HG03575 (cell line): ENCODE results near the gene GALNT18.

ENCODE experiments used
- ATAC-seq: cut with Tn5 transposase; IDR thresholded peaks from one replicate; pipeline ENCODE4 v1.9.1; 2021; ENCODE audit not compliant: unreplicated experiment, insufficient number of reproducible peaks, low FRiP score; ENCODE audit errors: extremely low read depth

The GALNT18 gene

GRCh38 chr11:11432621-11433319 is 189.0 kb downstream of the GALNT18 start:
- no peak for ATAC-seq

GRCh38 chr11:11430431-11430830 is 191.4 kb downstream of the GALNT18 start:
- no peak for ATAC-seq

- no peak for ATAC-seq
These were observed 193.1 kb downstream of the GALNT18 start for GRCh38 chr11:11428714-11429113.

GRCh38 chr11:11427542-11427941 is 194.3 kb downstream of the GALNT18 start:
- ATAC-seq: no peak

GRCh38 chr11:11427140-11427539 is 194.7 kb downstream of the GALNT18 start:
- no peak for ATAC-seq

GRCh38 chr11:11426226-11426952 is 195.4 kb downstream of the GALNT18 start:
- no peak for ATAC-seq

- no peak for ATAC-seq
These were observed 196.0 kb downstream of the GALNT18 start for GRCh38 chr11:11425806-11426205.

GRCh38 chr11:11424688-11425087 is 197.1 kb downstream of the GALNT18 start:
- no peak for ATAC-seq

GRCh38 chr11:11422411-11423128 is 199.2 kb downstream of the GALNT18 start:
- ATAC-seq: no peak

- no peak for ATAC-seq
These were observed 200.3 kb downstream of the GALNT18 start for GRCh38 chr11:11421509-11421908.

- ATAC-seq: no peak
These were observed 200.9 kb downstream of the GALNT18 start for GRCh38 chr11:11420899-11421285.

GRCh38 chr11:11420191-11420898 is 201.5 kb downstream of the GALNT18 start:
- ATAC-seq: no peak

GRCh38 chr11:11419747-11420146 is 202.1 kb downstream of the GALNT18 start:
- no peak for ATAC-seq

GRCh38 chr11:11416917-11417316 is 204.9 kb downstream of the GALNT18 start:
- no peak for ATAC-seq

GRCh38 chr11:11416502-11416901 is 205.3 kb downstream of the GALNT18 start:
- ATAC-seq: no peak

- ATAC-seq: no peak
These were observed 205.9 kb downstream of the GALNT18 start for GRCh38 chr11:11415901-11416300.

GRCh38 chr11:11414996-11415395 is 206.8 kb downstream of the GALNT18 start:
- ATAC-seq: no peak

GRCh38 chr11:11413776-11414175 is 208.0 kb downstream of the GALNT18 start:
- no peak for ATAC-seq

- no peak for ATAC-seq
These were observed 210.3 kb downstream of the GALNT18 start for GRCh38 chr11:11411401-11411985.
